Neuron (in vitro differentiated cells): ENCODE data around the gene FLNB.

Experiments
- H2AFZ ChIP-seq: one replicate; pipeline ENCODE4 v1.6.1; 2013; ENCODE audit warnings: low read depth, mild to moderate bottlenecking, inconsistent platforms, low read length, moderate library complexity
- H3K27me3 ChIP-seq: one replicate; pipeline ENCODE4 v1.6.1; 2013; ENCODE audit warnings: low read length; ENCODE audit not compliant: insufficient read depth
- H3K36me3 ChIP-seq: one replicate; pipeline ENCODE4 v1.6.1; 2013; ENCODE audit warnings: low read length; ENCODE audit not compliant: insufficient read depth
- H3K4me1 ChIP-seq: one replicate; pipeline ENCODE4 v1.6.1; 2013; ENCODE audit warnings: low read length; ENCODE audit not compliant: insufficient read depth
- H3K4me3 ChIP-seq: 2 replicates; pipeline ENCODE4 v1.5.1; 2013; ENCODE audit warnings: mild to moderate bottlenecking, low read length, moderate library complexity
- H3K9me3 ChIP-seq: one replicate; pipeline ENCODE4 v1.6.1; 2013; ENCODE audit warnings: low read length

The FLNB gene

GRCh38 chr3:58167431-58168351 lies 159.5 kb downstream of the FLNB start:
- no peak overlapping the region for H3K4me3 ChIP-seq
- no peak overlapping the region for H2AFZ ChIP-seq
- no peaks in the 10 kb centered on the region for H3K27me3 ChIP-seq
- no peaks in the 10 kb centered on the region for H3K4me1 ChIP-seq
- peaks cover 22% of the 10 kb centered on the region for H3K36me3 ChIP-seq
- no peaks in the 10 kb centered on the region for H3K9me3 ChIP-seq

- peaks cover 14% of the 10 kb centered on the region for H3K36me3 ChIP-seq
- no peaks in the 10 kb centered on the region for H3K4me1 ChIP-seq
- no peak overlapping the region for H2AFZ ChIP-seq
- H3K27me3 ChIP-seq, result no peaks in the 10 kb centered on the region
- no peak overlapping the region for H3K4me3 ChIP-seq
- no peaks in the 10 kb centered on the region for H3K9me3 ChIP-seq
These were observed 160.3 kb downstream of the FLNB start for GRCh38 chr3:58168498-58168897.

- peaks cover 14% of the 10 kb centered on the region for H3K36me3 ChIP-seq
- H2AFZ ChIP-seq, result no peak overlapping the region
- no peak overlapping the region for H3K4me3 ChIP-seq
- H3K4me1 ChIP-seq, result no peaks in the 10 kb centered on the region
- no peaks in the 10 kb centered on the region for H3K9me3 ChIP-seq
- H3K27me3 ChIP-seq, result no peaks in the 10 kb centered on the region
These were observed 161.1 kb downstream of the FLNB start for GRCh38 chr3:58169371-58169770.

GRCh38 chr3:58170376-58170775 lies 162.2 kb downstream of the FLNB start:
- peaks cover 5% of the 10 kb centered on the region for H3K4me1 ChIP-seq

GRCh38 chr3:58171126-58171525 lies 162.9 kb downstream of the FLNB start:
- Histone ChIP-seq H3K4me3 (no peak overlapping the region), H2AFZ (no peak overlapping the region), H3K4me1 (peaks cover 11% of the 10 kb centered on the region), H3K36me3 (peaks cover 14% of the 10 kb centered on the region), H3K27me3 (no peaks in the 10 kb centered on the region), H3K9me3 (no peaks in the 10 kb centered on the region)

More at GRCh38 chr3:58170376-58170775, 162.2 kb downstream of the FLNB start:
- Histone ChIP-seq H3K36me3 (peaks cover 14% of the 10 kb centered on the region), H3K27me3 (no peaks in the 10 kb centered on the region), H2AFZ (no peak overlapping the region), H3K4me3 (no peak overlapping the region), H3K9me3 (no peaks in the 10 kb centered on the region)

GRCh38 chr3:58173029-58173668 lies 164.9 kb downstream of the FLNB start:
- Histone ChIP-seq H3K4me3 (no peak overlapping the region), H3K4me1 (peaks cover 11% of the 10 kb centered on the region), H3K27me3 (no peaks in the 10 kb centered on the region), H3K9me3 (no peaks in the 10 kb centered on the region), H3K36me3 (peaks cover 14% of the 10 kb centered on the region), H2AFZ (no peak overlapping the region)

- H3K36me3 ChIP-seq, result peaks cover 14% of the 10 kb centered on the region
- no peaks in the 10 kb centered on the region for H3K9me3 ChIP-seq
- peaks cover 11% of the 10 kb centered on the region for H3K4me1 ChIP-seq
- H3K27me3 ChIP-seq, result no peaks in the 10 kb centered on the region
- no peak overlapping the region for H2AFZ ChIP-seq
- no peak overlapping the region for H3K4me3 ChIP-seq
These were observed 165.6 kb downstream of the FLNB start for GRCh38 chr3:58173669-58174398.

GRCh38 chr3:58175187-58175436 lies 166.9 kb downstream of the FLNB start:
- Histone ChIP-seq H3K4me1 (peaks cover 11% of the 10 kb centered on the region), H3K4me3 (no peak overlapping the region), H3K9me3 (no peaks in the 10 kb centered on the region), H3K27me3 (no peaks in the 10 kb centered on the region), H3K36me3 (peaks cover 8% of the 10 kb centered on the region), H2AFZ (peak overlapping the region; percentile 40)

- peaks cover 4% of the 10 kb centered on the region for H3K36me3 ChIP-seq
- H3K27me3 ChIP-seq, result no peaks in the 10 kb centered on the region
- no peaks in the 10 kb centered on the region for H3K9me3 ChIP-seq
- no peak overlapping the region for H3K4me3 ChIP-seq
- H2AFZ ChIP-seq, result peak overlapping the region; percentile 40
- peaks cover 11% of the 10 kb centered on the region for H3K4me1 ChIP-seq
These were observed 167.4 kb downstream of the FLNB start for GRCh38 chr3:58175437-58176184.

- no peaks in the 10 kb centered on the region for H3K36me3 ChIP-seq
- H2AFZ ChIP-seq, result no peak overlapping the region
- H3K4me1 ChIP-seq, result peaks cover 11% of the 10 kb centered on the region
- no peak overlapping the region for H3K4me3 ChIP-seq
- H3K27me3 ChIP-seq, result no peaks in the 10 kb centered on the region
- no peaks in the 10 kb centered on the region for H3K9me3 ChIP-seq
These were observed 167.9 kb downstream of the FLNB start for GRCh38 chr3:58176185-58176530.

- no peaks in the 10 kb centered on the region for H3K27me3 ChIP-seq
These were observed 168.7 kb downstream of the FLNB start for GRCh38 chr3:58176827-58177489.

GRCh38 chr3:58177747-58178527 lies 169.7 kb downstream of the FLNB start:
- H3K36me3 ChIP-seq, result no peaks in the 10 kb centered on the region
- peaks cover 11% of the 10 kb centered on the region for H3K4me1 ChIP-seq
- H3K4me3 ChIP-seq, result no peak overlapping the region
- no peaks in the 10 kb centered on the region for H3K9me3 ChIP-seq
- H2AFZ ChIP-seq, result no peak overlapping the region
- H3K27me3 ChIP-seq, result no peaks in the 10 kb centered on the region

More at GRCh38 chr3:58176827-58177489, 168.7 kb downstream of the FLNB start:
- Histone ChIP-seq H3K9me3 (no peaks in the 10 kb centered on the region), H3K36me3 (no peaks in the 10 kb centered on the region), H3K4me3 (no peak overlapping the region), H3K4me1 (peaks cover 11% of the 10 kb centered on the region), H2AFZ (no peak overlapping the region)
